Renal cortex interstitium (tissue), 11 donors: ENCODE measurements around the gene MYO1B. TPM values are rescaled to one million over a fixed set of nuclear protein-coding genes. Genes with fewer than 3 reads are reported as not detected.
A peak's percentile ranks its signal among the peaks of the same experiment; 100 is the strongest.

Source experiments
- DNase-seq, 11 donors: peaks; one replicate each; pipeline ENCODE4 v3.0.0-alpha.2; 2013; ENCODE audit warnings: low read depth in 9 of 11, low spot score in 4 of 11; ENCODE audit errors: extremely low read depth in 1 of 11
- polyA plus RNA-seq, 3 donors: library from polyadenylated mRNA; unstranded; fragments of 120-200 nt; gene quantifications; one replicate each; pipeline ENCODE4 v1.2.1, GENCODE V29; 2013; ENCODE audit not compliant: insufficient read length in 3 of 3

The MYO1B gene
- polyA plus RNA-seq, 3 donors, result 92.5 to 123 (median 118) TPM

GRCh38 chr2:191276792-191277465, 31.7 kb downstream of the MYO1B start:
- DNase-seq, result no peak

GRCh38 chr2:191280290-191280689, 35.1 kb downstream of the MYO1B start:
- no peak for DNase-seq

DNA sequence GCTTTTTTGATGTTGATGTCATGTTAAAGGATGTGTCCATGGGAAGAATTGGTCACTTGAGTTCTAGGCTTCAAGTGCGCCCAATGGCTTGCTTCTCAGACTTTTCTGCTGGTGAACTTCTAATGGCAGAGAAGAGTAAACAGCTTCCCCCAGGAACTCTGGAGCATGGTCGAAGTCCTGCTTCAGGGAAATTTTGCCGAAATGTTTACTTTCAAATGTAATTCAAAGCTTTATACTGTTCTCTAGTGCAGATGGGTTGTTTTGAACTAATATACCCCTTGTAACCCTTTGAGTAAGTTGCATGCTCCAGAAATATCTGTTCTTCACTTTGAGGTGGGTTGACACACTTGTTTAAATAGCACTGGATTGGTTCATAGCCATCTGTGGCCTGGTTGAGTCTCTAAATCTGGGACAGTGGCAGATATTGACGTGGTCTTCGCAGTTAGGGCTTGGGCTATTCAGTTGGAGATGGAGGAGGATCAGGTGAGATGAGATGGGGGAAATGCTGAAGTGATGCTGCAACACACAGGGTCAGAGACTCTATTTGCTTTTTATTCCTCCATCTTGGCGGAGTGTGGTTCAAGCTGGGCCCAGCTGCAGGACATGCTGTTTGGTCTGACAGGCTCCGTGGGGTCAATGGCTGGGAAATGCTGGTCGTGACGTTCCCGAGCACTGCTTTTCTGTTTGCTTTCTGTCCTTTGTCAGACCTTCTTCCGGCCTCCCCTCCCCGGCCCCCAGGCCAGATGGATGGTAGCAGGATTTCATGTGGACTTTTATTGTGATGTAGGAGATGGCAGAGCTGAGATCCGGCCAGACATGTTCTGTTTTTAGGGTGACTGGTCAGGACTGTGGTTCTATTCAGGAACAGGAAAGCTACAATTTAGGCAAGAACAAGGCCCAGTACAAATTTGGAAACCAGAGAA, 35.9 kb downstream of the MYO1B start:
- no peak for DNase-seq

GRCh38 chr2:191285252-191285651, 40.0 kb downstream of the MYO1B start:
- no peak for DNase-seq

DNA sequence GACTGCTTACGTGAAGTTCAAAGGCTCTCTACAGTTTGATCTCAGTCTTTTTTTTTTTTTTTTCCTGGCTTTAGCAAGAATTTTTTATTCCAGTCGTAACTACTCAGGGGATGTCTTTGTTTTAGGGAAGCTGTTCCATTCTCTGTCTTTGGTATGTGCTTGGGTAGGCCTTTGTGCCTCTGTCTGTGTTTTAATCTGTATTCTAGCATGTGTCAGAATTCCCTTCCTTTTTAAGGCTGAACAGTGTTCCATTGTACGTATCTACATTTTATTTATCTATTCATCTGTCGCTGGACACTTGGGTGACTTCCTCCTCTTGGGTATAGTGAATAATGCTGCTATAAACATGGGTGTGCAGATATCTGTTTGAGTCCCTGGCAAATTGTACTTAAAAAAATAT, 42.6 kb downstream of the MYO1B start:
- no peak for DNase-seq

GRCh38 chr2:191289049-191289448, 43.8 kb downstream of the MYO1B start:
- DNase-seq, result no peak

- DNase-seq, result no peak
Measured at GRCh38 chr2:191291471-191291870, 46.3 kb downstream of the MYO1B start.

DNA sequence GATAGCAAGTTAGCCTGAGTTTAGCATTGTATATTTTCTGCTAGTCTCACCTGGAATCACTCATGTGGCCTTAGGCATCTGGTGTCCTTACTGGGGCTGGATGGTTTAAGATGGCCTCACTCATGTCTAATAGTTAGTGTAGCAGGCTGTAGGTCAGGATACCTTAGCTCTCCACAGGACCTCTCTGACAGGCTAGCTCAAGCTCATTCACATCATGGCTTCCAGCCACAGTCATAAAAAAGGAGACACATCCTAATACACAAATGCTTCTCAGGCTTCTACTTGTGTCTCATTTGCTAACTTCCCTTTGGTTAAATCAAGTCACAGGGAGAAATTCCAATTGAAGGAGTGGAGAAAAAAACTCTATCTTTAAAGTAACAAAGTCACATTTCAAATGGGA, 47.7 kb downstream of the MYO1B start:
- DNase-seq, result no peak

GRCh38 chr2:191295088-191295487, 49.9 kb downstream of the MYO1B start:
- no peak for DNase-seq

- DNase-seq, result peak in 1 of 11 donors; percentile 29
Measured at GRCh38 chr2:191296083-191297006, 51.1 kb downstream of the MYO1B start.

DNA sequence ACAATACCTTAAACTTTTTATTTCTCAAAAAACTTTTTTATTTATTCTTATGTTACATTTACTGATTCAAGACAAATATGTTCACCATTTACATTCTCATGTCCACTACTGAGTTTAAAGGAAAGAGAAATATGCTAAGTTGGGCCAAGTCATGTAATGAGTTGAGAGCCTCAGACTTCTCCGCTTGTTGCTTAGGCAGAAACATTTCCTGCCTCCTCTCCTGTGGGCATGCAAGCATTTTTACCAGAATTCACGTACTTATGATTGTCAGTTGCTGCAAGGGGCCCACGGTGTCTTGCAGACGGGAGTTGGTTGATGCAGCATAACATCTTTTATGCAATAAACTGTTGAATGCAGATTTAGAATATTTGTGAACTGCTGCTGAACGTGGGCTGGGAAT, 51.8 kb downstream of the MYO1B start:
- no peak for DNase-seq

DNA sequence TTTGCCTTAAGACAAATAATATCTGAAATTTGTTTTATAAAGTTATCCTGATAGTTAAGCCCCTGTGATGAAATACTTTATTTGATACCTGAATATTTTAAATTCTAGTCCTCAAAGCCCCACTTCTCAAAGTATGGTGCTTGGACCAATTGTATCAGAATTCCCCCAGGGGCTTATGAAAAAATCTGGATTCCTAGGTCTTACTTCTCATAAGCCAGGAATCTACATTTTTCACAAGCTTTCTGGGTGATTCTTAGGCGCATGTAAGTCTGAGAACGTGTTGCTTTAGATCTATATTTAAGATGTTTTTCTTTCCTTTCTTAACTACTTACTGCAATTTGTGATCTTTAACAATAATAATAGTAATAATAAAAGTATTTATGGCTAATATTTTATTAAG, 53.1 kb downstream of the MYO1B start:
- no peak for DNase-seq

GRCh38 chr2:191299010-191299409, 53.8 kb downstream of the MYO1B start:
- DNase-seq, result no peak

GRCh38 chr2:191299866-191300265, 54.7 kb downstream of the MYO1B start:
- DNase-seq, result no peak

DNA sequence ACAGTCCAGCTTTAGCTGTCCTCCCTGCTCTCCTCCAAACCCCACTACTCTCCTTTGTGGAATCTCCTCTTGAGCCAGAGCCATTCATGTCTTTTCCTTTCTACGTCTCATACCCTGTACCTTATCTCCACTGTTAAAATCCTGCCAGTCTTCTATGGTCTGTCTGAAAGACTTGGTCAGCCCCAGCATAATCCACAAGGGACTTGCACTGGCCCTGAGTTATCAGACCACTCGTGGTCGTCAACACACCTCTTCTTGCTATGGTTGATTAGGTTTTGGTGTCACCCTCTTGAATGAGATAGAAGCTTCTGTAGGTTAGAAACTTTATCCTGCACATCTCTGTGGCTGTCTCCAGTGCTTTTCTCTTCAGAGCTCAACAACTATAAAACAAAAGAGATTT, 56.8 kb downstream of the MYO1B start:
- DNase-seq, result no peak

DNA sequence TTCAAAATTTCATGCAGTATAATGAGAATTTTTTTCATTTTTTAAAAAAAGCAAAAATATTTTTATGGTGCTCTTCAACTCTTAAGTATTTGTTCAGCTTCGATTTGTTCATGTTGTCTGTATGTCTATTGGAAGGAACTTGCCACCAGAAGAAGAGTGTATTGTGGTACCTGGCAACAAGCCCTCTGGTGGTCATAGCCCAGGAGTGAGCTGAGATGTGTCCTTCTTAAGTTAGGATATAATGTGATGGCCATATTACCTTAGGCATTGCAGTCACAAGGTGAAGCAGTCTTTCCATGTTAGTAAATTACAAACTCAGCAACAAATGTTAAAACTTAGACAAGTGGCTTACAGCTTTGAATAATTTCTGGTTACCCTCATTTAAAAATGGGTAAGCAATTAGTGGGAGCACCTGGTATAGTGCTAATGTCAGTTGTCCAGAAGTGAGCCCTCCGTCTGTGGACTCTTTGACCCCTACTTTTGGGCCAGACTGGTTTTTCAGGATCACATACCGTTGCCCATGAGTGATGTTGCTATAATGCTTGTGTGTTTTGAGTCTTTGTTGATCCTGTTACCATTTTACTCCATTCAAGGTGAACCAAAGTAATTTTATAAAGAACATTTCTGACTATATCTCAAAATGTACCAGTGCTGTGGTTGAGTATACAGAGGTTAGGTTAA, 57.4 kb downstream of the MYO1B start:
- peak in 1 of 11 donors; percentile 33 for DNase-seq

GRCh38 chr2:191303140-191304005, 58.2 kb downstream of the MYO1B start:
- DNase-seq, result no peak
